Measurements from ENCODE around the gene KRT15.

KRT15 gene

GRCh38 chr17:41537614-41537954 lies 18.9 kb upstream of the KRT15 start:
- Histone ChIP-seq H3F3A (ENCODE audit: insufficient read depth, low read length) (no peaks in the 10 kb centered on the region), H3K79me2 (ENCODE audit: low read length) (no peaks in the 10 kb centered on the region), H4K20me1 (ENCODE audit: insufficient read depth, low read length) (no peaks in the 10 kb centered on the region), H3K36me3 (replicated peaks; ENCODE audit: insufficient read depth, low read length) (no peaks in the 10 kb centered on the region), H3K4me3 (ENCODE audit: low read length) (no peak overlapping the region), H3K4me2 (ENCODE audit: low read depth, low read length) (no peak overlapping the region), H3K4me1 (ENCODE audit: low read length) (no peaks in the 10 kb centered on the region), H3K9me3 (replicated peaks; ENCODE audit: insufficient read depth, low read length) (no peaks in the 10 kb centered on the region), H3K9ac (ENCODE audit: low read length) (no peak overlapping the region), H3K27me3 (replicated peaks; ENCODE audit: insufficient read depth, low read length) (no peaks in the 10 kb centered on the region), H3K9me2 (replicated peaks; ENCODE audit: insufficient read depth, low read length) (no peaks in the 10 kb centered on the region), H3K27ac (ENCODE audit: low read length) (no peak overlapping the region), H2AFZ (ENCODE audit: low read length) (no peak overlapping the region)
- no peak for DNase-seq
- no peak for TF ChIP-seq EZH2 (optimal IDR thresholded peaks at IDR 0.05; ENCODE audit: low read depth, low read length)
- TF ChIP-seq EZH2phosphoT487 (IDR thresholded peaks at IDR 0.05; ENCODE audit: low read length), result no peak
- no peak for TF ChIP-seq CTCF (IDR thresholded peaks at IDR 0.05; ENCODE audit: low read length)

GRCh38 chr17:41536741-41537613 lies 18.3 kb upstream of the KRT15 start:
- Histone ChIP-seq H3K4me1 (ENCODE audit: low read length) (no peaks in the 10 kb centered on the region), H2AFZ (ENCODE audit: low read length) (no peak overlapping the region), H3K27me3 (replicated peaks; ENCODE audit: insufficient read depth, low read length) (no peaks in the 10 kb centered on the region), H3K9ac (ENCODE audit: low read length) (no peak overlapping the region), H3K4me3 (ENCODE audit: low read length) (no peak overlapping the region), H3K9me2 (replicated peaks; ENCODE audit: insufficient read depth, low read length) (no peaks in the 10 kb centered on the region), H3K4me2 (ENCODE audit: low read depth, low read length) (no peak overlapping the region), H3K27ac (ENCODE audit: low read length) (no peak overlapping the region), H3K36me3 (replicated peaks; ENCODE audit: insufficient read depth, low read length) (no peaks in the 10 kb centered on the region), H3F3A (ENCODE audit: insufficient read depth, low read length) (no peaks in the 10 kb centered on the region), H3K79me2 (ENCODE audit: low read length) (no peaks in the 10 kb centered on the region), H3K9me3 (replicated peaks; ENCODE audit: insufficient read depth, low read length) (no peaks in the 10 kb centered on the region), H4K20me1 (ENCODE audit: insufficient read depth, low read length) (no peaks in the 10 kb centered on the region)
- DNase-seq, result no peak
- TF ChIP-seq CTCF (IDR thresholded peaks at IDR 0.05; ENCODE audit: low read length), result no peak
- no peak for TF ChIP-seq EZH2 (optimal IDR thresholded peaks at IDR 0.05; ENCODE audit: low read depth, low read length)
- no peak for TF ChIP-seq EZH2phosphoT487 (IDR thresholded peaks at IDR 0.05; ENCODE audit: low read length)

GRCh38 chr17:41535764-41536481 lies 17.2 kb upstream of the KRT15 start:
- Histone ChIP-seq H3F3A (ENCODE audit: insufficient read depth, low read length) (no peaks in the 10 kb centered on the region), H3K9ac (ENCODE audit: low read length) (no peak overlapping the region), H3K79me2 (ENCODE audit: low read length) (no peaks in the 10 kb centered on the region), H3K4me3 (ENCODE audit: low read length) (no peak overlapping the region), H3K9me3 (replicated peaks; ENCODE audit: insufficient read depth, low read length) (no peaks in the 10 kb centered on the region), H4K20me1 (ENCODE audit: insufficient read depth, low read length) (no peaks in the 10 kb centered on the region), H2AFZ (ENCODE audit: low read length) (no peak overlapping the region), H3K36me3 (replicated peaks; ENCODE audit: insufficient read depth, low read length) (no peaks in the 10 kb centered on the region), H3K4me2 (ENCODE audit: low read depth, low read length) (no peak overlapping the region), H3K9me2 (replicated peaks; ENCODE audit: insufficient read depth, low read length) (no peaks in the 10 kb centered on the region), H3K4me1 (ENCODE audit: low read length) (no peaks in the 10 kb centered on the region), H3K27ac (ENCODE audit: low read length) (no peak overlapping the region), H3K27me3 (replicated peaks; ENCODE audit: insufficient read depth, low read length) (no peaks in the 10 kb centered on the region)
- no peak for TF ChIP-seq EZH2 (optimal IDR thresholded peaks at IDR 0.05; ENCODE audit: low read depth, low read length)
- no peak for TF ChIP-seq EZH2phosphoT487 (IDR thresholded peaks at IDR 0.05; ENCODE audit: low read length)
- no peak for TF ChIP-seq CTCF (IDR thresholded peaks at IDR 0.05; ENCODE audit: low read length)
- DNase-seq, result no peak
